ENCODE data around the gene TTC33. TPM values are rescaled to one million over a fixed set of nuclear protein-coding genes. Genes with fewer than 3 reads are reported as not detected.

TTC33 gene
- total and polyA plus RNA-seq, 2 of the 13 experiments (the other 11 are each of a cell fraction or from before 2014, with no cell fraction given) = 4.5 to 20.0 TPM

DNA sequence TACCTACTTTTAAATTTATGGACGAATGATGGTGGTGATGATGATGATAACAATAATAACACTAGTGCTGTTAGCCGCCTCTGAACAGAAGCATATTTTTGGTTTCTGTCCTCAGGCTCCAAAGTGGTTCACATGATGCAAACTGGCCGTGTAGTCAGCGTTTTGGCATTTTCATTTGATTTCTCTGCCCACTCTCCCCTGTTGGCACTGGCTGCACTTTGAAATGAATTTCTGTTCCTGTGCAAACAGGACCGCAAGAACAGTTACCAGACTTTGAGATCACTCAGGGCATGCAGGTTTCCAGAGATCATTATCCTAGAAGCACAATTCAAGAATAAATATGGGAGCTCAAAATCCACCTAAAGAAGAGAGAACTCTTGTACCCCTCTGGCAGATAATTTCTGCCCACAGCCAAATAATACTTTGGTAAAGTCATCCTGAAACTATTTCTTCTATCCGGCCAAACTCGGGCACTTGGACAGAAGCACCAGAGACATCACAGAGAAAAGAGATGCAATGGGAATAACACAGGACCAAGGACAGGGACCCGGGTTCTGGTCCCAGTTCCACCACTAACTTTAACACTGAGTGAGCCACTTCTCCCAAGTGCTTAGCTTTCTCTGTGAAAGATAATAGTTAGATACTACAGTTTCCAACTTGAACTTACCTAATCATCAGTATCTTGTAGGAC is 277.8 kb downstream of the TTC33 start (continued):
- TF ChIP-seq PCBP2 (optimal IDR thresholded peaks at IDR 0.05; ENCODE audit: low read depth, low read length, poor library complexity, severe bottlenecking) = no peak
- TF ChIP-seq, protein P1, sequence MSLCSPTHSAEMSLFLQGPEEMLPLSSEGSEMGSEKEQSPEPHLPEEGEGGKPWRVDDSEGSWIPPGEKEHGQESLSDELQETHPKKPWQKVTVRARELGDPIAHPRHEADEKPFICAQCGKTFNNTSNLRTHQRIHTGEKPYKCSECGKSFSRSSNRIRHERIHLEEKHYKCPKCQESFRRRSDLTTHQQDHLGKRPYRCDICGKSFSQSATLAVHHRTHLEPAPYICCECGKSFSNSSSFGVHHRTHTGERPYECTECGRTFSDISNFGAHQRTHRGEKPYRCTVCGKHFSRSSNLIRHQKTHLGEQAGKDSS (CRISPR knock-in tag; IDR thresholded peaks at IDR 0.05; ENCODE audit: borderline replicate concordance, low read depth) = no peak
- TF ChIP-seq PTBP1 (IDR thresholded peaks at IDR 0.05; ENCODE audit: low read depth, low read length, poor library complexity, severe bottlenecking) = no peak
- no peak for TF ChIP-seq ZFP36L1 (CRISPR knock-in tag; IDR thresholded peaks at IDR 0.05)

DNA sequence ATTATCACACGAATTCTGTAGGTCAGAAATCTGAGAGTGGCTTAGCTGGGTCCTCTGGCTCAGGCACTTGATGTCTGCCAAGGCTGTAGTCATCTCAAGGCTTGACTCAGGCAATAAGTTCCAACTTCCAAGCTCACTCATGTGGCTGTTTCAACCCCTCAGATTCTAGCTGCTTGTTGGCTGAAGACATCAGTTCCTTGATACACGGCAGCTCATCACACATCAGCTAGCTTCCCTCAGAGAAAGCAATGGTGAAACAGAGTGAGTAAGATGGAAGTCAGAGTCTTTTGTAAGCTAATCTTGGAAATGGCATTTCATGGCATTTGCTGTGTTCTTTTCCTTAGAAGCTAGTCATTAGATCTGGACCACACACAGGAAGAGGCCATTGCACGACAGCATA is 280.2 kb downstream of the TTC33 start:
- H3K36me3 ChIP-seq (replicated peaks in 1 of 2; ENCODE audit: control insufficient read depth in 1 of 2, insufficient read depth in 2 of 2, low read length in 2 of 2) = no peaks in the 10 kb centered on the region
- DNase-seq (ENCODE audit: low spot score) = no peak
- TF ChIP-seq, protein P2, sequence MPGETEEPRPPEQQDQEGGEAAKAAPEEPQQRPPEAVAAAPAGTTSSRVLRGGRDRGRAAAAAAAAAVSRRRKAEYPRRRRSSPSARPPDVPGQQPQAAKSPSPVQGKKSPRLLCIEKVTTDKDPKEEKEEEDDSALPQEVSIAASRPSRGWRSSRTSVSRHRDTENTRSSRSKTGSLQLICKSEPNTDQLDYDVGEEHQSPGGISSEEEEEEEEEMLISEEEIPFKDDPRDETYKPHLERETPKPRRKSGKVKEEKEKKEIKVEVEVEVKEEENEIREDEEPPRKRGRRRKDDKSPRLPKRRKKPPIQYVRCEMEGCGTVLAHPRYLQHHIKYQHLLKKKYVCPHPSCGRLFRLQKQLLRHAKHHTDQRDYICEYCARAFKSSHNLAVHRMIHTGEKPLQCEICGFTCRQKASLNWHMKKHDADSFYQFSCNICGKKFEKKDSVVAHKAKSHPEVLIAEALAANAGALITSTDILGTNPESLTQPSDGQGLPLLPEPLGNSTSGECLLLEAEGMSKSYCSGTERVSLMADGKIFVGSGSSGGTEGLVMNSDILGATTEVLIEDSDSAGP (CRISPR knock-in tag; IDR thresholded peaks at IDR 0.05; ENCODE audit: borderline replicate concordance) = no peak
- TF ChIP-seq ZFP36L2 (CRISPR knock-in tag; IDR thresholded peaks at IDR 0.05) (no peak), ZNF646 (CRISPR knock-in tag; IDR thresholded peaks at IDR 0.05) (no peak), JDP2 (CRISPR knock-in tag; IDR thresholded peaks at IDR 0.05; ENCODE audit: borderline replicate concordance) (no peak), ZNF644 (CRISPR knock-in tag; IDR thresholded peaks at IDR 0.05; ENCODE audit: low read depth) (no peak), CC2D1A (CRISPR knock-in tag; IDR thresholded peaks at IDR 0.05) (no peak), KLF13 (CRISPR knock-in tag; IDR thresholded peaks at IDR 0.05) (no peak), MIER3 (CRISPR knock-in tag; IDR thresholded peaks at IDR 0.05; ENCODE audit: borderline replicate concordance) (no peak)
- TF ChIP-seq, protein P3, sequence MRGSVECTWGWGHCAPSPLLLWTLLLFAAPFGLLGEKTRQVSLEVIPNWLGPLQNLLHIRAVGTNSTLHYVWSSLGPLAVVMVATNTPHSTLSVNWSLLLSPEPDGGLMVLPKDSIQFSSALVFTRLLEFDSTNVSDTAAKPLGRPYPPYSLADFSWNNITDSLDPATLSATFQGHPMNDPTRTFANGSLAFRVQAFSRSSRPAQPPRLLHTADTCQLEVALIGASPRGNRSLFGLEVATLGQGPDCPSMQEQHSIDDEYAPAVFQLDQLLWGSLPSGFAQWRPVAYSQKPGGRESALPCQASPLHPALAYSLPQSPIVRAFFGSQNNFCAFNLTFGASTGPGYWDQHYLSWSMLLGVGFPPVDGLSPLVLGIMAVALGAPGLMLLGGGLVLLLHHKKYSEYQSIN (CRISPR knock-in tag; IDR thresholded peaks at IDR 0.05; ENCODE audit: borderline replicate concordance) = no peak

More for the DNA sequence above, 280.2 kb downstream of the TTC33 start:
- POLR2A ChIA-PET = no interaction called here
- in situ Hi-C loops (cut with HindIII; ENCODE audit: extremely low pct_ligation_motif_present, low pct_unique_long_range_greater_than_20kb) (no loop called here), intact Hi-C loops (cut with micrococcal nuclease; ENCODE audit: unreplicated experiment) (no loop called here)
- H3K4me3 ChIP-seq (replicated peaks in 1 of 3; ENCODE audit: insufficient read depth in 1 of 3, low read depth in 2 of 3, low read length in 3 of 3) = no peak overlapping the region
- H2AFZ ChIP-seq (ENCODE audit: low read length) = no peak overlapping the region
- H3K4me2 ChIP-seq (ENCODE audit: low read depth, low read length) = no peak overlapping the region
- no peaks in the 10 kb centered on the region for H3K4me1 ChIP-seq (ENCODE audit: insufficient read depth, low read length)
- no peaks in the 10 kb centered on the region for H3K9me3 ChIP-seq (ENCODE audit: low read length)
- CTCF ChIA-PET (ENCODE audit: low intra/inter-chr PET ratio, low total read pairs) = no interaction called here
- BruUV-seq (replicated peaks) = no TSS peak
- FAIRE-seq (no peak), ATAC-seq (no peak)
- 19% methylated on average over 2 of the region's 3 CpGs for WGBS (ENCODE audit: low lambda C conversion rate)
- H3K27ac ChIP-seq (ENCODE audit: extremely low read length, insufficient read depth, low read length) = no peak overlapping the region
- H3K27me3 ChIP-seq (ENCODE audit: control insufficient read depth in 1 of 2, insufficient read depth in 2 of 2, low read length in 2 of 2) = no peaks in the 10 kb centered on the region
- H3K79me2 ChIP-seq (ENCODE audit: insufficient read depth, low read length) = no peaks in the 10 kb centered on the region
- no peak overlapping the region for H3K9ac ChIP-seq (ENCODE audit: insufficient read depth, low read depth, low read length)
- H4K20me1 ChIP-seq (ENCODE audit: insufficient read depth, low read length) = no peaks in the 10 kb centered on the region
